HepG2 (cell line): Measurements from ENCODE around the gene TNNI2. TPM values are rescaled to one million over a fixed set of nuclear protein-coding genes. Genes with fewer than 3 reads are reported as not detected.

Source experiments
- AKNA ChIP-seq: sonication (generic); formaldehyde crosslinking; IDR thresholded peaks from 2 replicates; pipeline ENCODE4 v1.4.0; 2020; ENCODE audit warnings: missing genetic modification reagents, borderline replicate concordance
- HDAC6 ChIP-seq: fragments of 200-600 bp; sonication (generic); IDR thresholded peaks from 2 replicates; pipeline ENCODE4 v1.7.0; 2017; ENCODE audit warnings: mild to moderate bottlenecking, antibody characterized with exemption, low read length, low read depth
- HNRNPL ChIP-seq: fragments of 200-400 bp; formaldehyde crosslinking; IDR thresholded peaks from 2 replicates; pipeline ENCODE4 v1.6.1; 2017; ENCODE audit warnings: mild to moderate bottlenecking, low read depth, low read length
- KLF13 ChIP-seq: sonication (generic); formaldehyde crosslinking; IDR thresholded peaks from 2 replicates; pipeline ENCODE4 v1.4.0; 2020; ENCODE audit warnings: mild to moderate bottlenecking, missing genetic modification reagents
- MLX ChIP-seq: IDR thresholded peaks from 2 replicates; pipeline ENCODE4 v1.6.1; 2016
- PLRG1 ChIP-seq: fragments of 450-650 bp; conservative IDR thresholded peaks from 2 replicates; pipeline ENCODE4 v1.6.1; 2016
- SSRP1 ChIP-seq: IDR thresholded peaks from 2 replicates; pipeline ENCODE4 v1.6.1; 2016; ENCODE audit warnings: control low read depth
- TRAFD1 ChIP-seq: sonication (generic); formaldehyde crosslinking; IDR thresholded peaks from 2 replicates; pipeline ENCODE4 v1.5.1; 2020; ENCODE audit warnings: missing genetic modification reagents, mild to moderate bottlenecking, borderline replicate concordance
- ZNF543 ChIP-seq: sonication (generic); formaldehyde crosslinking; IDR thresholded peaks from 2 replicates; pipeline ENCODE4 v1.4.0; 2020; ENCODE audit warnings: mild to moderate bottlenecking, missing genetic modification reagents
- ZNF768 ChIP-seq: sonication (generic); formaldehyde crosslinking; IDR thresholded peaks from 2 replicates; pipeline ENCODE4 v1.4.0; 2020; ENCODE audit warnings: missing genetic modification reagents
- ZNF781 ChIP-seq: sonication (generic); formaldehyde crosslinking; IDR thresholded peaks from 2 replicates; pipeline ENCODE4 v1.5.1; 2020; ENCODE audit warnings: borderline replicate concordance, mild to moderate bottlenecking, missing genetic modification reagents; ENCODE audit errors: not compliant biosample characterization
- polyA plus RNA-seq, 8 experiments: library from polyadenylated mRNA; depleted of rRNA in 3 of 8; stranded (reverse) in 7 of 8; unstranded in 1 of 8; fragments of >200 nt; fragmentation: Illumina TruSeq in 4 of 8; extraction: Trizol in 4 of 8; gene quantifications; 2 replicates each; pipeline versions ENCODE4 v1.2.1 to v1.2.3, GENCODE V29; 2011 to 2016; ENCODE audit warnings: low read depth in 4 of 8, missing spikeins in 1 of 8, mixed read lengths in 1 of 8; ENCODE audit not compliant: insufficient read depth in 1 of 8
- total RNA-seq, 5 experiments: library from RNA; depleted of rRNA; stranded (reverse); fragments of >200 nt; fragmentation: Illumina TruSeq; extraction: Trizol; gene quantifications; 2 replicates each; pipeline ENCODE4 v1.2.3, GENCODE V29; 2016; ENCODE audit warnings: low read depth in 1 of 5
- TF ChIP-seq, protein P1 (sequence below): IDR thresholded peaks from 2 replicates; pipeline ENCODE4 v1.6.1; 2016; ENCODE audit warnings: low read depth, borderline replicate concordance

TNNI2 gene
- total and polyA plus RNA-seq, 2 of the 13 experiments (the other 11 are each of a cell fraction or from before 2014, with no cell fraction given) = 7.2 to 12.0 TPM

- no peak for TF ChIP-seq SSRP1 (CRISPR knock-in tag)
- no peak for TF ChIP-seq PLRG1
- TF ChIP-seq ZNF781 (CRISPR knock-in tag) = no peak
- peak; percentile 65; the same call in 1 of the 2 replicates for TF ChIP-seq HNRNPL
- TF ChIP-seq MLX (CRISPR knock-in tag) = no peak
- TF ChIP-seq ZNF543 (CRISPR knock-in tag) = no peak
- no peak for TF ChIP-seq ZNF768 (CRISPR knock-in tag)
- TF ChIP-seq HDAC6 = no peak
- TF ChIP-seq KLF13 (CRISPR knock-in tag) = no peak
- TF ChIP-seq TRAFD1 (CRISPR knock-in tag) = no peak
- TF ChIP-seq, protein P1, sequence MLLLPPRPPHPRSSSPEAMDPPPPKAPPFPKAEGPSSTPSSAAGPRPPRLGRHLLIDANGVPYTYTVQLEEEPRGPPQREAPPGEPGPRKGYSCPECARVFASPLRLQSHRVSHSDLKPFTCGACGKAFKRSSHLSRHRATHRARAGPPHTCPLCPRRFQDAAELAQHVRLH = no peak
- no peak for TF ChIP-seq AKNA (CRISPR knock-in tag)
These were observed 7.0 kb downstream of the TNNI2 start (continued) for GRCh38 chr11:1845561-1846452.
